ENCODE results near the gene LILRB4.

DNA sequence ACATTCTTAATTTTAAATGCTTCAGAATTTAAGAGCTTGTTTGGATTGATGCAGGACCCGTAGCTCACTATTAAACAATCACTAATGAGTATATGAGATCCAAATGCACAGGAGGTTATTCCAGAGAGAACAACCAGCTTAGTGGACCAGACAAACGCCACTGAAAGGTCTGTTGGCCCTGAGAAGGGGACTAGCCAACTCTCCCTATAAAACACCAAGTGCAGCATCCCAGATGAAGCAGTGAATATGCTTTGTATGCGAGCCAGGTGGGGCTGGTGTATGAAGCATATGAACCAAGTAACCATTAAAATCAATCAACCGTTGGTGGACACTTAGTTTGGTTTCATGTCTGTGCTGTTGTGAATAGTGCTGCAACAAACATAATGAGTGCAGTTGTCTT lies 42.3 kb upstream of the LILRB4 start:
- no peak for TF ChIP-seq CTCF (conservative IDR thresholded peaks at IDR 0.05; ENCODE audit: low read depth in 2 of 2)
- TF ChIP-seq POLR2AphosphoS5 (IDR thresholded peaks at IDR 0.05; ENCODE audit: low read depth): no peak
- no peak for TF ChIP-seq EZH2phosphoT487 (IDR thresholded peaks at IDR 0.05; ENCODE audit: unreplicated experiment)
